Measurements from ENCODE around the gene FAM118A. TPM values are rescaled to one million over a fixed set of nuclear protein-coding genes. Genes with fewer than 3 reads are reported as not detected.

Gene FAM118A
- total and polyA plus RNA-seq, 9 of the 15 experiments (the other 6 are each of a cell fraction or from before 2014, with no cell fraction given): 17.0 to 223 (median 59.4) TPM

DNA sequence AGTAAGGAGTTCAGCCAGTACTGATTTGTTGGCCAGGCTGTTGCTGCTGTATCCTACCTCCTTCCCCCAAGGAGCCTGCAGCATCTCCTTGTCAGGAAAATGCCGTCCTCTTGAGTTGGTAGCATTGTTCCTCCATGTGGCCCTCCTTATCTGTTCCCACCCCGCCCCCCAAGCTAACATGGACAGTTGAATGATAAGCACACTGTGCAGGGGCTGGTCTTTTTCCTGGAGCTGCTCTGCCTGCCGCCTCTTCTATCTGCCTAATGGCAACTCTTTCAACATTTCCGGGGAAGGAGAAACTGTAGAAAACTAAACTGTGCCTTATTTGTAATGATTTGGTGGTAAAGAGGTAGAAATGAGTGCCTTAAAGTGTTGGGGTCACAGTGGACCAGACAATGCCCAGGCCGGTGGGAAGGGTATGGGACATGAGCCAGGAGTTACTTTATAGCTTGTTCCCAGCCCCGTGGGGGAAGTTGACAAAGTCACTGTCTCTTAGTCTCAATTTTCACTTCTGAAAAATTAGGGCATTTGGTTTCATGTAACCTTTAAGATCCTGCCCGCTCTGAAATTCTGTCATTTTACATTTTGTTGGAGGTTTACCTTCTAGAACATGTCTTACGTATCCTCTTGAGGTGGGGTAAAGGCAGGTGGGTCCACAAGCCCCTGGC lies 4.5 kb downstream of the FAM118A start (continued):
- TF ChIP-seq HINFP (tag; conservative IDR thresholded peaks at IDR 0.05; ENCODE audit: low read depth) (no peak), DPF2 (IDR thresholded peaks at IDR 0.05) (peak; percentile 78), TAF7 (tag; IDR thresholded peaks at IDR 0.05) (no peak), NFXL1 (CRISPR knock-in tag; IDR thresholded peaks at IDR 0.05) (no peak), ZNF24 (IDR thresholded peaks at IDR 0.05) (no peak), SMARCE1 (IDR thresholded peaks at IDR 0.05) (peak; percentile 47; the same call in 1 of the 2 replicates), ZBTB7A (IDR thresholded peaks at IDR 0.05; ENCODE audit: borderline replicate concordance, control insufficient read depth, low read depth, low read length) (peak; percentile 72; the same call in 1 of the 2 replicates), ZBTB8A (IDR thresholded peaks at IDR 0.05; ENCODE audit: partially characterized antibody) (no peak), ARHGAP35 (IDR thresholded peaks at IDR 0.05; ENCODE audit: partially characterized antibody) (no peak), HDAC2 (IDR thresholded peaks at IDR 0.05) (peak; percentile 66; the same call in 1 of the 2 replicates), MYC (IDR thresholded peaks at IDR 0.05; ENCODE audit: low read depth, low read length) (peak; percentile 95), MYC (CRISPR knock-in tag; IDR thresholded peaks at IDR 0.05; ENCODE audit: borderline replicate concordance, low read depth) (no peak), EGR1 (conservative IDR thresholded peaks at IDR 0.05) (peak; percentile 34; the same call in 1 of the 2 replicates), GATAD2B (IDR thresholded peaks at IDR 0.05; ENCODE audit: borderline replicate concordance) (peak; percentile 61; the same call in 1 of the 2 replicates), FIP1L1 (IDR thresholded peaks at IDR 0.05; ENCODE audit: low read depth, low read length, poor library complexity, severe bottlenecking) (no peak), SUPT5H (IDR thresholded peaks at IDR 0.05) (0 out of 2 replicates have a peak, but pooled peaks have one; percentile 40), FOXP1 (CRISPR knock-in tag; IDR thresholded peaks at IDR 0.05) (no peak), ERF (CRISPR knock-in tag; IDR thresholded peaks at IDR 0.05) (no peak), GABPA (tag; conservative IDR thresholded peaks at IDR 0.05; ENCODE audit: low read depth) (peak; percentile 50; the same call in 1 of the 2 replicates), E2F4 (CRISPR knock-in tag; IDR thresholded peaks at IDR 0.05; ENCODE audit: low read depth) (no peak), SMARCC2 (IDR thresholded peaks at IDR 0.05; ENCODE audit: low read depth) (no peak), ZNF655 (CRISPR knock-in tag; IDR thresholded peaks at IDR 0.05) (no peak)
- TF ChIP-seq, protein P1, sequence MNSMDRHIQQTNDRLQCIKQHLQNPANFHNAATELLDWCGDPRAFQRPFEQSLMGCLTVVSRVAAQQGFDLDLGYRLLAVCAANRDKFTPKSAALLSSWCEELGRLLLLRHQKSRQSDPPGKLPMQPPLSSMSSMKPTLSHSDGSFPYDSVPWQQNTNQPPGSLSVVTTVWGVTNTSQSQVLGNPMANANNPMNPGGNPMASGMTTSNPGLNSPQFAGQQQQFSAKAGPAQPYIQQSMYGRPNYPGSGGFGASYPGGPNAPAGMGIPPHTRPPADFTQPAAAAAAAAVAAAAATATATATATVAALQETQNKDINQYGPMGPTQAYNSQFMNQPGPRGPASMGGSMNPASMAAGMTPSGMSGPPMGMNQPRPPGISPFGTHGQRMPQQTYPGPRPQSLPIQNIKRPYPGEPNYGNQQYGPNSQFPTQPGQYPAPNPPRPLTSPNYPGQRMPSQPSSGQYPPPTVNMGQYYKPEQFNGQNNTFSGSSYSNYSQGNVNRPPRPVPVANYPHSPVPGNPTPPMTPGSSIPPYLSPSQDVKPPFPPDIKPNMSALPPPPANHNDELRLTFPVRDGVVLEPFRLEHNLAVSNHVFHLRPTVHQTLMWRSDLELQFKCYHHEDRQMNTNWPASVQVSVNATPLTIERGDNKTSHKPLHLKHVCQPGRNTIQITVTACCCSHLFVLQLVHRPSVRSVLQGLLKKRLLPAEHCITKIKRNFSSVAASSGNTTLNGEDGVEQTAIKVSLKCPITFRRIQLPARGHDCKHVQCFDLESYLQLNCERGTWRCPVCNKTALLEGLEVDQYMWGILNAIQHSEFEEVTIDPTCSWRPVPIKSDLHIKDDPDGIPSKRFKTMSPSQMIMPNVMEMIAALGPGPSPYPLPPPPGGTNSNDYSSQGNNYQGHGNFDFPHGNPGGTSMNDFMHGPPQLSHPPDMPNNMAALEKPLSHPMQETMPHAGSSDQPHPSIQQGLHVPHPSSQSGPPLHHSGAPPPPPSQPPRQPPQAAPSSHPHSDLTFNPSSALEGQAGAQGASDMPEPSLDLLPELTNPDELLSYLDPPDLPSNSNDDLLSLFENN (IDR thresholded peaks at IDR 0.05; ENCODE audit: low read depth in 2 of 2, low read length in 2 of 2): peak in 1 of 2 experiments; percentile 38; a peak in 1 of 4 replicates

All from K562 (cell line).